ENCODE measurements around the gene ITGAX. TPM values are rescaled to one million over a fixed set of nuclear protein-coding genes. Genes with fewer than 3 reads are reported as not detected.

The ITGAX gene
- total and polyA plus RNA-seq, 2 of the 8 experiments (the other 6 are each of a cell fraction or from before 2014, with no cell fraction given), result 0.30 TPM; not detected in 1

DNA sequence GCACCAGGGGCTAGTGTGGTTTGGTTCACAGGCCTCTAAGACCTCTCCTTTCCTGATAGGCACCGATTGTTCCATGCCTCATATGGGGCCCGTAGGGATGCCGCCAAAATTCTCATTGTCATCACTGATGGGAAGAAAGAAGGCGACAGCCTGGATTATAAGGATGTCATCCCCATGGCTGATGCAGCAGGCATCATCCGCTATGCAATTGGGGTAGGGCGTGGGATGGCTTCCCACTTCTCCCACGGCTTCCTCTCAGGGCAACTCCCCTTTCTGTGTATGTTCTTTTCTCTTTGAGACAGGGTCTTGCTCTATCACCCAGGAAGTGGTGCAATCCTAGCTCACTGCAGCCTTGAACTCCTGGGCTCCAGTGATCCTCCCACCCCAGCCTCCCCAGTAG, 5.3 kb downstream of the ITGAX start (continued):
- TF ChIP-seq, protein P1, sequence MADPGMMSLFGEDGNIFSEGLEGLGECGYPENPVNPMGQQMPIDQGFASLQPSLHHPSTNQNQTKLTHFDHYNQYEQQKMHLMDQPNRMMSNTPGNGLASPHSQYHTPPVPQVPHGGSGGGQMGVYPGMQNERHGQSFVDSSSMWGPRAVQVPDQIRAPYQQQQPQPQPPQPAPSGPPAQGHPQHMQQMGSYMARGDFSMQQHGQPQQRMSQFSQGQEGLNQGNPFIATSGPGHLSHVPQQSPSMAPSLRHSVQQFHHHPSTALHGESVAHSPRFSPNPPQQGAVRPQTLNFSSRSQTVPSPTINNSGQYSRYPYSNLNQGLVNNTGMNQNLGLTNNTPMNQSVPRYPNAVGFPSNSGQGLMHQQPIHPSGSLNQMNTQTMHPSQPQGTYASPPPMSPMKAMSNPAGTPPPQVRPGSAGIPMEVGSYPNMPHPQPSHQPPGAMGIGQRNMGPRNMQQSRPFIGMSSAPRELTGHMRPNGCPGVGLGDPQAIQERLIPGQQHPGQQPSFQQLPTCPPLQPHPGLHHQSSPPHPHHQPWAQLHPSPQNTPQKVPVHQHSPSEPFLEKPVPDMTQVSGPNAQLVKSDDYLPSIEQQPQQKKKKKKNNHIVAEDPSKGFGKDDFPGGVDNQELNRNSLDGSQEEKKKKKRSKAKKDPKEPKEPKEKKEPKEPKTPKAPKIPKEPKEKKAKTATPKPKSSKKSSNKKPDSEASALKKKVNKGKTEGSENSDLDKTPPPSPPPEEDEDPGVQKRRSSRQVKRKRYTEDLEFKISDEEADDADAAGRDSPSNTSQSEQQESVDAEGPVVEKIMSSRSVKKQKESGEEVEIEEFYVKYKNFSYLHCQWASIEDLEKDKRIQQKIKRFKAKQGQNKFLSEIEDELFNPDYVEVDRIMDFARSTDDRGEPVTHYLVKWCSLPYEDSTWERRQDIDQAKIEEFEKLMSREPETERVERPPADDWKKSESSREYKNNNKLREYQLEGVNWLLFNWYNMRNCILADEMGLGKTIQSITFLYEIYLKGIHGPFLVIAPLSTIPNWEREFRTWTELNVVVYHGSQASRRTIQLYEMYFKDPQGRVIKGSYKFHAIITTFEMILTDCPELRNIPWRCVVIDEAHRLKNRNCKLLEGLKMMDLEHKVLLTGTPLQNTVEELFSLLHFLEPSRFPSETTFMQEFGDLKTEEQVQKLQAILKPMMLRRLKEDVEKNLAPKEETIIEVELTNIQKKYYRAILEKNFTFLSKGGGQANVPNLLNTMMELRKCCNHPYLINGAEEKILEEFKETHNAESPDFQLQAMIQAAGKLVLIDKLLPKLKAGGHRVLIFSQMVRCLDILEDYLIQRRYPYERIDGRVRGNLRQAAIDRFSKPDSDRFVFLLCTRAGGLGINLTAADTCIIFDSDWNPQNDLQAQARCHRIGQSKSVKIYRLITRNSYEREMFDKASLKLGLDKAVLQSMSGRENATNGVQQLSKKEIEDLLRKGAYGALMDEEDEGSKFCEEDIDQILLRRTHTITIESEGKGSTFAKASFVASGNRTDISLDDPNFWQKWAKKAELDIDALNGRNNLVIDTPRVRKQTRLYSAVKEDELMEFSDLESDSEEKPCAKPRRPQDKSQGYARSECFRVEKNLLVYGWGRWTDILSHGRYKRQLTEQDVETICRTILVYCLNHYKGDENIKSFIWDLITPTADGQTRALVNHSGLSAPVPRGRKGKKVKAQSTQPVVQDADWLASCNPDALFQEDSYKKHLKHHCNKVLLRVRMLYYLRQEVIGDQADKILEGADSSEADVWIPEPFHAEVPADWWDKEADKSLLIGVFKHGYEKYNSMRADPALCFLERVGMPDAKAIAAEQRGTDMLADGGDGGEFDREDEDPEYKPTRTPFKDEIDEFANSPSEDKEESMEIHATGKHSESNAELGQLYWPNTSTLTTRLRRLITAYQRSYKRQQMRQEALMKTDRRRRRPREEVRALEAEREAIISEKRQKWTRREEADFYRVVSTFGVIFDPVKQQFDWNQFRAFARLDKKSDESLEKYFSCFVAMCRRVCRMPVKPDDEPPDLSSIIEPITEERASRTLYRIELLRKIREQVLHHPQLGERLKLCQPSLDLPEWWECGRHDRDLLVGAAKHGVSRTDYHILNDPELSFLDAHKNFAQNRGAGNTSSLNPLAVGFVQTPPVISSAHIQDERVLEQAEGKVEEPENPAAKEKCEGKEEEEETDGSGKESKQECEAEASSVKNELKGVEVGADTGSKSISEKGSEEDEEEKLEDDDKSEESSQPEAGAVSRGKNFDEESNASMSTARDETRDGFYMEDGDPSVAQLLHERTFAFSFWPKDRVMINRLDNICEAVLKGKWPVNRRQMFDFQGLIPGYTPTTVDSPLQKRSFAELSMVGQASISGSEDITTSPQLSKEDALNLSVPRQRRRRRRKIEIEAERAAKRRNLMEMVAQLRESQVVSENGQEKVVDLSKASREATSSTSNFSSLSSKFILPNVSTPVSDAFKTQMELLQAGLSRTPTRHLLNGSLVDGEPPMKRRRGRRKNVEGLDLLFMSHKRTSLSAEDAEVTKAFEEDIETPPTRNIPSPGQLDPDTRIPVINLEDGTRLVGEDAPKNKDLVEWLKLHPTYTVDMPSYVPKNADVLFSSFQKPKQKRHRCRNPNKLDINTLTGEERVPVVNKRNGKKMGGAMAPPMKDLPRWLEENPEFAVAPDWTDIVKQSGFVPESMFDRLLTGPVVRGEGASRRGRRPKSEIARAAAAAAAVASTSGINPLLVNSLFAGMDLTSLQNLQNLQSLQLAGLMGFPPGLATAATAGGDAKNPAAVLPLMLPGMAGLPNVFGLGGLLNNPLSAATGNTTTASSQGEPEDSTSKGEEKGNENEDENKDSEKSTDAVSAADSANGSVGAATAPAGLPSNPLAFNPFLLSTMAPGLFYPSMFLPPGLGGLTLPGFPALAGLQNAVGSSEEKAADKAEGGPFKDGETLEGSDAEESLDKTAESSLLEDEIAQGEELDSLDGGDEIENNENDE (IDR thresholded peaks at IDR 0.05; ENCODE audit: insufficient replicate concordance, low read length), result no peak
- TF ChIP-seq BRCA1 (IDR thresholded peaks at IDR 0.05; ENCODE audit: low read depth, low read length) (no peak), GABPA (IDR thresholded peaks at IDR 0.05; ENCODE audit: borderline replicate concordance, insufficient read depth, low read length) (no peak), SIRT6 (IDR thresholded peaks at IDR 0.05; ENCODE audit: low read length) (no peak), CREB1 (IDR thresholded peaks at IDR 0.05) (no peak), YY1 (IDR thresholded peaks at IDR 0.05; ENCODE audit: low read depth, low read length) (no peak), RFX5 (IDR thresholded peaks at IDR 0.05; ENCODE audit: borderline replicate concordance, low read depth, low read length) (no peak), CHD1 (IDR thresholded peaks at IDR 0.05; ENCODE audit: low read depth, low read length) (no peak)

Measured in H1 (cell line).